ENCODE data around the gene TRAF4.

GRCh38 chr17:28751600-28752366 lies 8.0 kb downstream of the TRAF4 start:
- TF ChIP-seq, protein P1, sequence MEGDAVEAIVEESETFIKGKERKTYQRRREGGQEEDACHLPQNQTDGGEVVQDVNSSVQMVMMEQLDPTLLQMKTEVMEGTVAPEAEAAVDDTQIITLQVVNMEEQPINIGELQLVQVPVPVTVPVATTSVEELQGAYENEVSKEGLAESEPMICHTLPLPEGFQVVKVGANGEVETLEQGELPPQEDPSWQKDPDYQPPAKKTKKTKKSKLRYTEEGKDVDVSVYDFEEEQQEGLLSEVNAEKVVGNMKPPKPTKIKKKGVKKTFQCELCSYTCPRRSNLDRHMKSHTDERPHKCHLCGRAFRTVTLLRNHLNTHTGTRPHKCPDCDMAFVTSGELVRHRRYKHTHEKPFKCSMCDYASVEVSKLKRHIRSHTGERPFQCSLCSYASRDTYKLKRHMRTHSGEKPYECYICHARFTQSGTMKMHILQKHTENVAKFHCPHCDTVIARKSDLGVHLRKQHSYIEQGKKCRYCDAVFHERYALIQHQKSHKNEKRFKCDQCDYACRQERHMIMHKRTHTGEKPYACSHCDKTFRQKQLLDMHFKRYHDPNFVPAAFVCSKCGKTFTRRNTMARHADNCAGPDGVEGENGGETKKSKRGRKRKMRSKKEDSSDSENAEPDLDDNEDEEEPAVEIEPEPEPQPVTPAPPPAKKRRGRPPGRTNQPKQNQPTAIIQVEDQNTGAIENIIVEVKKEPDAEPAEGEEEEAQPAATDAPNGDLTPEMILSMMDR (IDR thresholded peaks at IDR 0.05; ENCODE audit: borderline replicate concordance, extremely low read depth, low read length, poor library complexity, severe bottlenecking): no peak
- TF ChIP-seq EZH2 (IDR thresholded peaks at IDR 0.05; ENCODE audit: borderline replicate concordance, low read depth, low read length, severe bottlenecking): no peak

Data from DND-41 (cell line).